Stimulated activated effector memory CD8-positive, alpha-beta T cell treated with anti-CD3 and anti-CD28 coated beads, Interleukin-12 subunit alpha, Interleukin-12 subunit beta, amount 100 ng/mL, for 72 hours (primary cell): Measurements from ENCODE around the gene OXER1.

Experiments
- ATAC-seq: fragments of 150-1000 bp; cut with Tn5 transposase; 2 replicates; pipeline ENCODE4 v1.10.0; 2021
- DNase-seq, 2 donors: peaks; one replicate each; pipeline ENCODE4 v3.0.0; 2021 to 2022; ENCODE audit warnings: low spot score in 2 of 2
- H3K27ac Mint-ChIP-seq: one replicate; pipeline ENCODE4 v1.8.0; 2022; ENCODE audit warnings: mild to moderate bottlenecking, mixed read lengths
- H3K36me3 Mint-ChIP-seq: one replicate; pipeline ENCODE4 v1.8.0; 2022; ENCODE audit warnings: mild to moderate bottlenecking, mixed read lengths
- H3K4me1 Mint-ChIP-seq: one replicate; pipeline ENCODE4 v1.8.0; 2022; ENCODE audit warnings: mixed read lengths
- H3K4me3 Mint-ChIP-seq: one replicate; pipeline ENCODE4 v1.8.0; 2022; ENCODE audit warnings: mild to moderate bottlenecking, mixed read lengths
- H3K9me3 Mint-ChIP-seq: one replicate; pipeline ENCODE4 v1.8.0; 2022; ENCODE audit warnings: mixed read lengths

OXER1 gene

GRCh38 chr2:42764096-42764495 lies at the start of gene OXER1:
Gene OXER1, minus strand, starts transcription at chr2:42764135. Its CDS starts 73 bp downstream, at chr2:42764062.
- Mint-ChIP-seq H3K4me3 (no peak within 1 kb of the TSS), H3K4me1 (peaks cover 7% of the 10 kb centered on the region), H3K27ac (peak within 1 kb of the TSS; percentile 69), H3K36me3 (no peaks in the 10 kb centered on the region), H3K9me3 (no peaks in the 10 kb centered on the region)
- no peak for DNase-seq
- ATAC-seq = no peak

GRCh38 chr2:42812899-42813479 lies 49.1 kb upstream of the OXER1 start:
- peak overlapping the region; percentile 93 for H3K4me3 Mint-ChIP-seq
- peaks cover 18% of the 10 kb centered on the region for H3K4me1 Mint-ChIP-seq
- H3K36me3 Mint-ChIP-seq = peaks cover 24% of the 10 kb centered on the region
- peaks cover 4% of the 10 kb centered on the region for H3K9me3 Mint-ChIP-seq
- DNase-seq (no peak), ATAC-seq (no peak)
- no peak overlapping the region for H3K27ac Mint-ChIP-seq

GRCh38 chr2:42810971-42811811 lies 47.3 kb upstream of the OXER1 start:
- peak overlapping the region; percentile 93 for H3K4me3 Mint-ChIP-seq
- ATAC-seq = peak; percentile 5
- H3K4me1 Mint-ChIP-seq = peaks cover 18% of the 10 kb centered on the region
- H3K9me3 Mint-ChIP-seq = peaks cover 4% of the 10 kb centered on the region
- H3K36me3 Mint-ChIP-seq = peaks cover 24% of the 10 kb centered on the region
- DNase-seq = peak in 1 of 2 donors; percentile 38
- H3K27ac Mint-ChIP-seq = peak overlapping the region; percentile 100

- Mint-ChIP-seq H3K9me3 (peaks cover 4% of the 10 kb centered on the region), H3K36me3 (peaks cover 24% of the 10 kb centered on the region), H3K4me1 (peaks cover 18% of the 10 kb centered on the region), H3K27ac (peak overlapping the region; percentile 100), H3K4me3 (peak overlapping the region; percentile 93)
- peak; percentile 97 to 99 for DNase-seq
- ATAC-seq = peak; percentile 91
Observed at GRCh38 chr2:42810121-42810970, 46.4 kb upstream of the OXER1 start.

- H3K9me3 Mint-ChIP-seq = peaks cover 4% of the 10 kb centered on the region
- peak overlapping the region; percentile 93 for H3K4me3 Mint-ChIP-seq
- peaks cover 18% of the 10 kb centered on the region for H3K4me1 Mint-ChIP-seq
- no peak for DNase-seq
- peak; percentile 61 for ATAC-seq
- peak overlapping the region; percentile 100 for H3K27ac Mint-ChIP-seq
- peaks cover 24% of the 10 kb centered on the region for H3K36me3 Mint-ChIP-seq
Observed at GRCh38 chr2:42809819-42810120, 45.8 kb upstream of the OXER1 start.

- peak overlapping the region; percentile 93 for H3K4me3 Mint-ChIP-seq
- ATAC-seq (no peak), DNase-seq (no peak)
- peaks cover 18% of the 10 kb centered on the region for H3K4me1 Mint-ChIP-seq
- H3K27ac Mint-ChIP-seq = peak overlapping the region; percentile 100
- peaks cover 4% of the 10 kb centered on the region for H3K9me3 Mint-ChIP-seq
- peaks cover 24% of the 10 kb centered on the region for H3K36me3 Mint-ChIP-seq
Observed at GRCh38 chr2:42809131-42809818, 45.3 kb upstream of the OXER1 start.

- no peak for ATAC-seq
- no peaks in the 10 kb centered on the region for H3K9me3 Mint-ChIP-seq
- peaks cover 24% of the 10 kb centered on the region for H3K36me3 Mint-ChIP-seq
- DNase-seq = no peak
- no peak overlapping the region for H3K27ac Mint-ChIP-seq
- peaks cover 18% of the 10 kb centered on the region for H3K4me1 Mint-ChIP-seq
- no peak overlapping the region for H3K4me3 Mint-ChIP-seq
Observed at GRCh38 chr2:42808301-42808700, 44.4 kb upstream of the OXER1 start.

- DNase-seq = no peak
- Mint-ChIP-seq H3K36me3 (peaks cover 24% of the 10 kb centered on the region), H3K4me3 (no peak overlapping the region), H3K4me1 (peaks cover 13% of the 10 kb centered on the region), H3K9me3 (no peaks in the 10 kb centered on the region), H3K27ac (no peak overlapping the region)
- ATAC-seq = no peak
Observed at GRCh38 chr2:42806786-42807185, 42.9 kb upstream of the OXER1 start.

GRCh38 chr2:42804891-42805290 lies 41.0 kb upstream of the OXER1 start:
- Mint-ChIP-seq H3K36me3 (peaks cover 6% of the 10 kb centered on the region), H3K9me3 (no peaks in the 10 kb centered on the region), H3K4me3 (no peak overlapping the region), H3K27ac (no peak overlapping the region), H3K4me1 (peaks cover 5% of the 10 kb centered on the region)
- no peak for DNase-seq
- ATAC-seq = no peak

GRCh38 chr2:42804338-42804737 lies 40.4 kb upstream of the OXER1 start:
- Mint-ChIP-seq H3K36me3 (peaks cover 5% of the 10 kb centered on the region), H3K9me3 (no peaks in the 10 kb centered on the region), H3K4me1 (peaks cover 5% of the 10 kb centered on the region), H3K27ac (no peak overlapping the region), H3K4me3 (no peak overlapping the region)
- ATAC-seq = no peak
- no peak for DNase-seq

- Mint-ChIP-seq H3K36me3 (no peaks in the 10 kb centered on the region), H3K27ac (no peak overlapping the region), H3K4me3 (no peak overlapping the region), H3K9me3 (no peaks in the 10 kb centered on the region), H3K4me1 (no peaks in the 10 kb centered on the region)
- ATAC-seq (no peak), DNase-seq (no peak)
Observed at GRCh38 chr2:42802150-42802549, 38.2 kb upstream of the OXER1 start.

GRCh38 chr2:42801381-42801780 lies 37.4 kb upstream of the OXER1 start:
- Mint-ChIP-seq H3K4me3 (no peak overlapping the region), H3K4me1 (peaks cover 3% of the 10 kb centered on the region), H3K27ac (no peak overlapping the region), H3K36me3 (no peaks in the 10 kb centered on the region), H3K9me3 (no peaks in the 10 kb centered on the region)
- DNase-seq = no peak
- ATAC-seq = no peak

- Mint-ChIP-seq H3K4me3 (no peak overlapping the region), H3K9me3 (no peaks in the 10 kb centered on the region), H3K4me1 (peaks cover 7% of the 10 kb centered on the region), H3K36me3 (no peaks in the 10 kb centered on the region), H3K27ac (no peak overlapping the region)
- ATAC-seq = no peak
- no peak for DNase-seq
Observed at GRCh38 chr2:42800981-42801380, 37.0 kb upstream of the OXER1 start.

- no peaks in the 10 kb centered on the region for H3K36me3 Mint-ChIP-seq
- H3K4me1 Mint-ChIP-seq = peaks cover 12% of the 10 kb centered on the region
- no peak for ATAC-seq
- H3K4me3 Mint-ChIP-seq = no peak overlapping the region
- H3K9me3 Mint-ChIP-seq = no peaks in the 10 kb centered on the region
- DNase-seq = no peak
- H3K27ac Mint-ChIP-seq = no peak overlapping the region
Observed at GRCh38 chr2:42800461-42800962, 36.6 kb upstream of the OXER1 start.

GRCh38 chr2:42799881-42800280 lies 35.9 kb upstream of the OXER1 start:
- Mint-ChIP-seq H3K4me3 (no peak overlapping the region), H3K27ac (no peak overlapping the region), H3K36me3 (no peaks in the 10 kb centered on the region), H3K9me3 (no peaks in the 10 kb centered on the region), H3K4me1 (peaks cover 17% of the 10 kb centered on the region)
- ATAC-seq (no peak), DNase-seq (no peak)
